OCI-LY7 (cell line): ENCODE data around the gene PDXP.

ENCODE experiments used
- CTCF ChIP-seq: fragments of 200-600 bp; sonication (generic); conservative IDR thresholded peaks from 2 replicates; pipeline ENCODE4 v1.5.1; 2014; ENCODE audit warnings: mild to moderate bottlenecking, antibody characterized with exemption, low read length, moderate library complexity, mixed read lengths
- EZH2phosphoT487 ChIP-seq: fragments of 200-600 bp; sonication (generic); IDR thresholded peaks from 2 replicates; pipeline ENCODE4 v1.6.1; 2018; ENCODE audit warnings: low read depth, borderline replicate concordance, mild to moderate bottlenecking, mixed run types, antibody characterized with exemption, low read length, moderate library complexity, mixed read lengths

- no peak for TF ChIP-seq CTCF
- TF ChIP-seq EZH2phosphoT487, result no peak
Observed at GRCh38 chr22:37659066-37659896, 758 bp downstream of the PDXP start.
